GM19395 (cell line): ENCODE results near the gene BCAS3.

ENCODE experiments used
- ATAC-seq: cut with Tn5 transposase; IDR thresholded peaks from one replicate; pipeline ENCODE4 v1.9.1; 2021; ENCODE audit warnings: mild to moderate bottlenecking, moderate library complexity; ENCODE audit not compliant: unreplicated experiment

Gene BCAS3

GRCh38 chr17:61412860-61413660, 735.4 kb downstream of the BCAS3 start:
- ATAC-seq = no peak

GRCh38 chr17:61413661-61414126, 736.0 kb downstream of the BCAS3 start:
- ATAC-seq = no peak

GRCh38 chr17:61414141-61414935, 736.7 kb downstream of the BCAS3 start:
- no peak for ATAC-seq

GRCh38 chr17:61414936-61415251, 737.2 kb downstream of the BCAS3 start:
- no peak for ATAC-seq

GRCh38 chr17:61415374-61416210, 737.9 kb downstream of the BCAS3 start:
- no peak for ATAC-seq

- no peak for ATAC-seq
These were observed 738.5 kb downstream of the BCAS3 start for GRCh38 chr17:61416211-61416539.

GRCh38 chr17:61416540-61417363, 739.1 kb downstream of the BCAS3 start:
- ATAC-seq = no peak

- ATAC-seq = no peak
These were observed 740.8 kb downstream of the BCAS3 start for GRCh38 chr17:61418449-61418848.

- ATAC-seq = no peak
These were observed 741.9 kb downstream of the BCAS3 start for GRCh38 chr17:61419496-61420046.

GRCh38 chr17:61420052-61420451, 742.4 kb downstream of the BCAS3 start:
- no peak for ATAC-seq

- ATAC-seq = no peak
These were observed 743.2 kb downstream of the BCAS3 start for GRCh38 chr17:61420745-61421398.

GRCh38 chr17:61421460-61421859, 743.8 kb downstream of the BCAS3 start:
- no peak for ATAC-seq

GRCh38 chr17:61422116-61422799, 744.6 kb downstream of the BCAS3 start:
- ATAC-seq = no peak

- no peak for ATAC-seq
These were observed 745.2 kb downstream of the BCAS3 start for GRCh38 chr17:61422869-61423268.

- ATAC-seq = no peak
These were observed 746.5 kb downstream of the BCAS3 start for GRCh38 chr17:61423967-61424649.

- ATAC-seq = no peak
These were observed 748.2 kb downstream of the BCAS3 start for GRCh38 chr17:61425682-61426481.

- ATAC-seq = no peak
These were observed 749.0 kb downstream of the BCAS3 start for GRCh38 chr17:61426482-61427304.
